ENCODE results near the gene PLCXD1.

DNA sequence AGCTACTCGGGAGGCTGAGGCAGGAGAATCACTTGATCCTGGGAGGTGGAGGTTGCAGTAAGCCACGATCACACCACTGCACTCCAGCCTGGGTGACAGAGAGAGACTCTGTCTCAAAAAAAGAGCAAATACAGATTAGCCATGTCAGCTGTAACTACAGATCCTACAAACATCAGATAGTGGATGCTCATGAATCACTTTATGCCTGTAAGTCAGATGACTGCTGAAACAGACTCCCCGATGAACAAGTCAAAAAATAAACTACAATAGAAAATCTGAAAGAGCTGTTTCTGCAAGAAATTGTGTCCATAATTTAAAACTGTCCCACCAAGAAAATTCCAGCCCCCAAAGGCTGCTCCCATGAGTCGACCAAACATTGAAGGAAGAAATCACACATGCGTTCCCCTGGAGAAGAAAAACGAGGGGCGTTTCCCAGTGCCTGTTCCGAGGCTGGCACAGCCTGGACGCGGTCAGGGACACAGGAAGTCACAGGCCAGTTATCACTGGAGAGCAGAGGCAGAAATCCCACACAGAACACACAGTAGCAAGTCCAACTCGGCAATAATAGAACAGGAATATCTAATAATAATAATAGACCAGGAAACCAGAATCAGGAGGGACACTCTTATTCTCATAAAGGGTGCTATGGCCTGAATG is 67.4 kb downstream of the PLCXD1 start:
- TF ChIP-seq, protein P1, sequence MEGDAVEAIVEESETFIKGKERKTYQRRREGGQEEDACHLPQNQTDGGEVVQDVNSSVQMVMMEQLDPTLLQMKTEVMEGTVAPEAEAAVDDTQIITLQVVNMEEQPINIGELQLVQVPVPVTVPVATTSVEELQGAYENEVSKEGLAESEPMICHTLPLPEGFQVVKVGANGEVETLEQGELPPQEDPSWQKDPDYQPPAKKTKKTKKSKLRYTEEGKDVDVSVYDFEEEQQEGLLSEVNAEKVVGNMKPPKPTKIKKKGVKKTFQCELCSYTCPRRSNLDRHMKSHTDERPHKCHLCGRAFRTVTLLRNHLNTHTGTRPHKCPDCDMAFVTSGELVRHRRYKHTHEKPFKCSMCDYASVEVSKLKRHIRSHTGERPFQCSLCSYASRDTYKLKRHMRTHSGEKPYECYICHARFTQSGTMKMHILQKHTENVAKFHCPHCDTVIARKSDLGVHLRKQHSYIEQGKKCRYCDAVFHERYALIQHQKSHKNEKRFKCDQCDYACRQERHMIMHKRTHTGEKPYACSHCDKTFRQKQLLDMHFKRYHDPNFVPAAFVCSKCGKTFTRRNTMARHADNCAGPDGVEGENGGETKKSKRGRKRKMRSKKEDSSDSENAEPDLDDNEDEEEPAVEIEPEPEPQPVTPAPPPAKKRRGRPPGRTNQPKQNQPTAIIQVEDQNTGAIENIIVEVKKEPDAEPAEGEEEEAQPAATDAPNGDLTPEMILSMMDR (IDR thresholded peaks at IDR 0.05): no peak
- no peak for TF ChIP-seq POLR2A (IDR thresholded peaks at IDR 0.05)

Measured in thyroid gland (tissue), 4 donors.